Uterus (tissue), 4 donors: ENCODE measurements around the gene NSRP1. TPM values are rescaled to one million over a fixed set of nuclear protein-coding genes. Genes with fewer than 3 reads are reported as not detected.

Experiments used
- DNase-seq, 2 donors: peaks; one replicate each; pipeline ENCODE4 v3.0.0-alpha.2; 2019 to 2020
- H3K27ac ChIP-seq, 2 donors: fragments of 200-600 bp; sonication (generic); 1 replicate in 1 of 2; 2 replicates in 1 of 2; pipeline ENCODE4 v1.5.1; 2016 to 2018
- H3K27me3 ChIP-seq, 2 donors: fragments of 200-600 bp; sonication (generic); one replicate each; pipeline ENCODE4 v1.5.1; 2018 to 2019; ENCODE audit warnings: control low read depth in 1 of 2
- H3K36me3 ChIP-seq, 2 donors: fragments of 200-600 bp; sonication (generic); one replicate each; pipeline ENCODE4 v1.5.1; 2019; ENCODE audit warnings: control low read depth in 1 of 2
- H3K4me1 ChIP-seq, 2 donors: fragments of 200-600 bp; sonication (generic); one replicate each; pipeline ENCODE4 v1.5.1; 2018 to 2019; ENCODE audit warnings: control low read depth in 1 of 2
- H3K4me3 ChIP-seq, 2 donors: fragments of 200-600 bp; sonication (generic); 1 replicate in 1 of 2; 2 replicates in 1 of 2; pipeline ENCODE4 v1.5.1; 2018 to 2019; ENCODE audit warnings: mild to moderate bottlenecking in 1 of 2
- H3K9me3 ChIP-seq, 2 donors: fragments of 200-600 bp; sonication (generic); one replicate each; pipeline ENCODE4 v1.5.1; 2019; ENCODE audit warnings: control low read depth in 1 of 2
- POLR2A ChIP-seq, 2 donors: fragments of 450-650 bp; IDR thresholded peaks; one replicate each; pipeline ENCODE4 v1.6.1; 2016; ENCODE audit warnings: antibody characterized with exemption in 2 of 2, mild to moderate bottlenecking in 1 of 2, moderate library complexity in 1 of 2
- intact Hi-C: fragments of 100-400 bp; cut with DNase I; formaldehyde crosslinking; loops from one replicate; pipeline ENCODE4 v1.15.1; 2023; ENCODE audit warnings: low total_unique reads
- total RNA-seq, 4 donors: library from RNA; depleted of rRNA in 3 of 4; stranded (reverse); fragments of >200 nt in 3 of 4; gene quantifications; one replicate each; pipeline versions ENCODE4 v1.1.0 to v1.2.4, GENCODE V29; 2014 to 2023
- TF ChIP-seq, protein P1 (sequence below), 4 experiments: fragments of 200-600 bp in 2 of 4; fragments of 450-650 bp in 2 of 4; sonication (generic) in 2 of 4; IDR thresholded peaks; one replicate each; pipeline ENCODE4 v1.5.1; 2016 to 2019; ENCODE audit warnings: antibody characterized with exemption in 4 of 4, mild to moderate bottlenecking in 2 of 4, moderate library complexity in 1 of 4
- donor health status: DM: yes; HTN: yes; CAD: no.

The NSRP1 gene, protein sequence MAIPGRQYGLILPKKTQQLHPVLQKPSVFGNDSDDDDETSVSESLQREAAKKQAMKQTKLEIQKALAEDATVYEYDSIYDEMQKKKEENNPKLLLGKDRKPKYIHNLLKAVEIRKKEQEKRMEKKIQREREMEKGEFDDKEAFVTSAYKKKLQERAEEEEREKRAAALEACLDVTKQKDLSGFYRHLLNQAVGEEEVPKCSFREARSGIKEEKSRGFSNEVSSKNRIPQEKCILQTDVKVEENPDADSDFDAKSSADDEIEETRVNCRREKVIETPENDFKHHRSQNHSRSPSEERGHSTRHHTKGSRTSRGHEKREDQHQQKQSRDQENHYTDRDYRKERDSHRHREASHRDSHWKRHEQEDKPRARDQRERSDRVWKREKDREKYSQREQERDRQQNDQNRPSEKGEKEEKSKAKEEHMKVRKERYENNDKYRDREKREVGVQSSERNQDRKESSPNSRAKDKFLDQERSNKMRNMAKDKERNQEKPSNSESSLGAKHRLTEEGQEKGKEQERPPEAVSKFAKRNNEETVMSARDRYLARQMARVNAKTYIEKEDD
- 10 to 100 TPM in 3 of 4 donors, 1 to 10 TPM in 1; 8.8 to 53.1 (median 26.8) TPM for total RNA-seq

DNA sequence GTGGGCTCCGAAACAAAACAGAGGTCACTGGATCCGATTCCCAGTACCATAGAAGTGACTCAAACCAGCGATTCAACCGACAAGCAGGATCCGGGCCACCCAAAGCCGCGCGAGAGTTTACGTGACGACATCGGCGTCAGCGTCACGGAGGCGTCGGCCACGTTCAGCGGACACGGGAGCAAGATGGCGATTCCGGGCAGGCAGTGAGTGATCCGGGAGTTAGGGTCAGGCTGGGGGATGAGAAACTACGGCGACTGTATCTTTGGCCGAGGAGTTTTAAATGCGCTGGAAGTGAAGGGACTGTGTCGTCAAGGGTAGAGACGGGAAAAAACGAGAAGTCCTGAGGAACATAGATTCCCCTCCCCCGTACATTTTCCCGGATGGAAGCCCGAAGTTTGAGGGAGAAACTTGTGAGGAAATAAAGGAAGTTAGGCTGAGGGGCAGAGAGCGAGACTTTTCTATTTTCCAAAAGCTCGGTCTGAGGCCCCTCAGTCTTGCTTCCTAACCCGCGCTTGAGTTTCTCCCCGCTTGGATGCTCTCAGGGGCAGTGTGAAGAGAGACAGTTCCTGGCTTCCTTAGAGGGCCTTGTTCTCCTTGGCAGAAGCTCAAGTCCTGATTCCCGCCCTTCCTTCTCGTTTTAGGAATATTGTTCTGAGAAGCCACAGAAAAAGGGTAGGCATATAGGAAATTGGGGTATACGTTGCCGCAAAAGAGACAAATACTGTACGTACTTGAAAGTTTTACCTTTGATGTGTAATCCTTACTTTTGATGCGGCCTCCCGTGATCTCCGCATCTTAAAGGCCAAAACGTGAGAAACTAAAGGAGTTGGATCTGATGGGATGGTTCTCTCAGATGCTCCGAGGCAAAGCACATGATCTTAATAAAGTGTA, at the start of gene NSRP1:
TSS of gene NSRP1 (plus strand) at position 156 of the 891 bp plus-strand sequence. CDS start at position 184, 28 bp downstream.
- Histone ChIP-seq H3K4me1 (no peaks in the 10 kb centered on the region), H3K27ac (peak within 1 kb of the TSS; percentile 94 to 98), H3K36me3 (no peaks in the 10 kb centered on the region), H3K4me3 (peak within 1 kb of the TSS; percentile 64 to 65), H3K9me3 (no peaks in the 10 kb centered on the region), H3K27me3 (no peaks in the 10 kb centered on the region)
- intact Hi-C loops: no loop called here
- peak; percentile 95 for DNase-seq
- TF ChIP-seq, protein P1, sequence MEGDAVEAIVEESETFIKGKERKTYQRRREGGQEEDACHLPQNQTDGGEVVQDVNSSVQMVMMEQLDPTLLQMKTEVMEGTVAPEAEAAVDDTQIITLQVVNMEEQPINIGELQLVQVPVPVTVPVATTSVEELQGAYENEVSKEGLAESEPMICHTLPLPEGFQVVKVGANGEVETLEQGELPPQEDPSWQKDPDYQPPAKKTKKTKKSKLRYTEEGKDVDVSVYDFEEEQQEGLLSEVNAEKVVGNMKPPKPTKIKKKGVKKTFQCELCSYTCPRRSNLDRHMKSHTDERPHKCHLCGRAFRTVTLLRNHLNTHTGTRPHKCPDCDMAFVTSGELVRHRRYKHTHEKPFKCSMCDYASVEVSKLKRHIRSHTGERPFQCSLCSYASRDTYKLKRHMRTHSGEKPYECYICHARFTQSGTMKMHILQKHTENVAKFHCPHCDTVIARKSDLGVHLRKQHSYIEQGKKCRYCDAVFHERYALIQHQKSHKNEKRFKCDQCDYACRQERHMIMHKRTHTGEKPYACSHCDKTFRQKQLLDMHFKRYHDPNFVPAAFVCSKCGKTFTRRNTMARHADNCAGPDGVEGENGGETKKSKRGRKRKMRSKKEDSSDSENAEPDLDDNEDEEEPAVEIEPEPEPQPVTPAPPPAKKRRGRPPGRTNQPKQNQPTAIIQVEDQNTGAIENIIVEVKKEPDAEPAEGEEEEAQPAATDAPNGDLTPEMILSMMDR (IDR thresholded peaks at IDR 0.05): no peak
- peak; percentile 76 to 95 for TF ChIP-seq POLR2A (IDR thresholded peaks at IDR 0.05)

DNA sequence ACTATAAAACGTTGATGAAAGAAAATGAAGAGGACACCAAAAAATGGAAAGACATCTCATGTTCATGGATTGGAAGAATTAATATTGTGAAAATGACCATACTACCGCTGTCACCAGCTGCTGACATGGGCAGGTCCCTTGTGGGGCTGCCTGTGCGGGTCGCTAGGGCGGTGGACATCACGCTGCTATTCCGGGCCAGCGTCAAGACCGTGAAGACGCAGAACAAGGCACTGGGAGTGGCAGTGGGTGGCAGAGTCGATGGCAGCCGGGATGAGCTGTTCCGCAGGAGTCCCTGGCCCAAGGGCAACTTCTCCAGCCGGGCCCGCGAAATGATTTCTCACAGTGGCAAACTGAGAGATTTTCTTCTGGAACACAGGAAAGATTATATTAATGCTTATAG, 48.2 kb upstream of the NSRP1 start:
- H3K4me1 ChIP-seq: no peaks in the 10 kb centered on the region
- H3K27me3 ChIP-seq: no peaks in the 10 kb centered on the region
- intact Hi-C loops: no loop called here
- DNase-seq: no peak
- no peaks in the 10 kb centered on the region for H3K36me3 ChIP-seq
- TF ChIP-seq, protein P1 (IDR thresholded peaks at IDR 0.05): no peak
- TF ChIP-seq POLR2A (IDR thresholded peaks at IDR 0.05): no peak
- no peaks in the 10 kb centered on the region for H3K9me3 ChIP-seq
- H3K27ac ChIP-seq: no peak overlapping the region
- H3K4me3 ChIP-seq: no peak overlapping the region

DNA sequence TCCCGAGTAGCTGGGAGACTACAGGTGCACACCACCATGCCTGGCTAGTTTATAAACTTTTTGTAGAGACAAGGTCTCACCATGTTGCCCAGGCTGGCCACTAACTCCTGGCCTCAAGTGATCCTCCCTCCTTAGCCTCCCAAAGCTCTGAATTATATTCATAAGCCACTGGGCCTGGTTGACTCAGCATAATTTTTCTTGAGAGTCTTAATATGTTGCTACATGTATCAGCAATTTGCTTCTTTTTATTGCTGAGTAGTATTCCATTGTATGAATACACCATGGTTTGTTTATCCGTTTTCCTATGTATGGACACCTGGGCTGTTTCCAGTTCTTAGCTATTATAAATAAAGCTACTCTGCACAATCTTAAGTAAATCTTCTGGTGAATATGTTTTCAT, 42.4 kb upstream of the NSRP1 start:
- Histone ChIP-seq H3K9me3 (no peaks in the 10 kb centered on the region), H3K4me1 (no peaks in the 10 kb centered on the region), H3K36me3 (no peaks in the 10 kb centered on the region), H3K27me3 (no peaks in the 10 kb centered on the region), H3K27ac (no peak overlapping the region), H3K4me3 (no peak overlapping the region)
- TF ChIP-seq, protein P1 (IDR thresholded peaks at IDR 0.05): no peak
- TF ChIP-seq POLR2A (IDR thresholded peaks at IDR 0.05): no peak
- intact Hi-C loops: no loop called here
- DNase-seq: no peak

DNA sequence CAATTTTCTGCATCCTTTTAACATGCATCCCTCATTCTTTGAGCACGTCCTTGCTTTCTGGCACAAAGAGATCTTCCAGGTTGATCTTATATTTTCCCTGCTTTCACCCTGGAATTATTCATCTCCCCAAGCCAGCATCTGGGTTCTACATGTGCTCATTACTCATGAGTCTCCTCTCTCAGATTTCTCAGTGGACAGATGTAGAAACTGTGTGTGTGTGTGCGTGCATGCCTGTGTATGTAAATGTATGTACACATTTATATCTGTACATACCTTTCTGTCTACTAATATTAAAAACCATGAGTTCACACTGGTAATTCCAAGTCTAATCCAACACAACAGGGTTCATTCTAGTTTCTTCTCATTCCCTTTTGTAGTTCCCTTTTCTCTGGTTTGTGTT, 41.9 kb upstream of the NSRP1 start:
- TF ChIP-seq, protein P1 (IDR thresholded peaks at IDR 0.05): no peak
- no peak for TF ChIP-seq POLR2A (IDR thresholded peaks at IDR 0.05)
- Histone ChIP-seq H3K4me1 (no peaks in the 10 kb centered on the region), H3K36me3 (no peaks in the 10 kb centered on the region), H3K27ac (no peak overlapping the region), H3K9me3 (no peaks in the 10 kb centered on the region), H3K27me3 (no peaks in the 10 kb centered on the region), H3K4me3 (no peak overlapping the region)
- no peak for DNase-seq
- intact Hi-C loops: no loop called here
